Nephron (organoid): ENCODE results near the gene DIPK1C.
A peak's percentile ranks its signal among the peaks of the same experiment; 100 is the strongest.

Experiments used
- H3K27ac Mint-ChIP-seq, 3 experiments: 2 replicates each; pipeline ENCODE4 v1.8.0; 2020; ENCODE audit warnings: mixed read lengths in 3 of 3, mild to moderate bottlenecking in 2 of 3, moderate library complexity in 1 of 3
- H3K27me3 Mint-ChIP-seq: 2 replicates; pipeline ENCODE4 v1.8.0; 2021; ENCODE audit warnings: low read depth, mild to moderate bottlenecking, moderate library complexity, mixed read lengths
- H3K36me3 Mint-ChIP-seq: 2 replicates; pipeline ENCODE4 v1.8.0; 2020; ENCODE audit warnings: low read depth, mixed read lengths
- H3K4me1 Mint-ChIP-seq: 2 replicates; pipeline ENCODE4 v1.8.0; 2020; ENCODE audit warnings: mixed read lengths
- H3K4me3 Mint-ChIP-seq, 3 experiments: 2 replicates each; pipeline ENCODE4 v1.8.0; 2020; ENCODE audit warnings: mild to moderate bottlenecking in 3 of 3, mixed read lengths in 3 of 3, moderate library complexity in 2 of 3
- H3K9me3 Mint-ChIP-seq: 2 replicates; pipeline ENCODE4 v1.8.0; 2020; ENCODE audit warnings: mixed read lengths
- TF ChIP-seq, protein P1 (sequence below), 3 experiments: fragments of 200-600 bp; sonication (generic); IDR thresholded peaks; one replicate each; pipeline ENCODE4 v1.5.0; 2021; ENCODE audit warnings: antibody characterized with exemption in 3 of 3; ENCODE audit not compliant: unreplicated experiment in 3 of 3

The DIPK1C gene

DNA sequence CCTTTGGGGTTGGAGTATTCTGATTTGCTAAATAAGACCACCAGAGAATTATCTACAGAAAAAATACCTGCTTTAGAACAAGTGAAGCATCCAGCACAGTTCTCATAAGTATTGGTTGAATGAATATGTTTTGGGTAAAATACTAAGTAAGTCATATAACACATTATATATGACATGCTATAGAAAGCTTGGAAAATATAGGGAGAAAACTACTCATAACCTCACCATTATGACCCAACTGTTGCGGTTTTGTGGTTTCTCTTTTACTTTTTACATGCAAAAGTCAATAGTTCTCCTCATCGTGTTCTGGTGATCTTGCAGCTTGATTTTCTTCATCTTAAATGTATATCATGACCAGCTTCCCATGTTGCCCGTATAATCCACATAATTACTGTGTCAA, 66.2 kb downstream of the DIPK1C start:
- Mint-ChIP-seq H3K27me3 (peaks cover 21% of the 10 kb centered on the region), H3K4me1 (peaks cover 49% of the 10 kb centered on the region), H3K27ac (no peak overlapping the region), H3K4me3 (no peak overlapping the region), H3K36me3 (no peaks in the 10 kb centered on the region), H3K9me3 (no peaks in the 10 kb centered on the region)
- TF ChIP-seq, protein P1, sequence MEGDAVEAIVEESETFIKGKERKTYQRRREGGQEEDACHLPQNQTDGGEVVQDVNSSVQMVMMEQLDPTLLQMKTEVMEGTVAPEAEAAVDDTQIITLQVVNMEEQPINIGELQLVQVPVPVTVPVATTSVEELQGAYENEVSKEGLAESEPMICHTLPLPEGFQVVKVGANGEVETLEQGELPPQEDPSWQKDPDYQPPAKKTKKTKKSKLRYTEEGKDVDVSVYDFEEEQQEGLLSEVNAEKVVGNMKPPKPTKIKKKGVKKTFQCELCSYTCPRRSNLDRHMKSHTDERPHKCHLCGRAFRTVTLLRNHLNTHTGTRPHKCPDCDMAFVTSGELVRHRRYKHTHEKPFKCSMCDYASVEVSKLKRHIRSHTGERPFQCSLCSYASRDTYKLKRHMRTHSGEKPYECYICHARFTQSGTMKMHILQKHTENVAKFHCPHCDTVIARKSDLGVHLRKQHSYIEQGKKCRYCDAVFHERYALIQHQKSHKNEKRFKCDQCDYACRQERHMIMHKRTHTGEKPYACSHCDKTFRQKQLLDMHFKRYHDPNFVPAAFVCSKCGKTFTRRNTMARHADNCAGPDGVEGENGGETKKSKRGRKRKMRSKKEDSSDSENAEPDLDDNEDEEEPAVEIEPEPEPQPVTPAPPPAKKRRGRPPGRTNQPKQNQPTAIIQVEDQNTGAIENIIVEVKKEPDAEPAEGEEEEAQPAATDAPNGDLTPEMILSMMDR (IDR thresholded peaks at IDR 0.05; ENCODE audit: unreplicated experiment in 3 of 3) = no peak

DNA sequence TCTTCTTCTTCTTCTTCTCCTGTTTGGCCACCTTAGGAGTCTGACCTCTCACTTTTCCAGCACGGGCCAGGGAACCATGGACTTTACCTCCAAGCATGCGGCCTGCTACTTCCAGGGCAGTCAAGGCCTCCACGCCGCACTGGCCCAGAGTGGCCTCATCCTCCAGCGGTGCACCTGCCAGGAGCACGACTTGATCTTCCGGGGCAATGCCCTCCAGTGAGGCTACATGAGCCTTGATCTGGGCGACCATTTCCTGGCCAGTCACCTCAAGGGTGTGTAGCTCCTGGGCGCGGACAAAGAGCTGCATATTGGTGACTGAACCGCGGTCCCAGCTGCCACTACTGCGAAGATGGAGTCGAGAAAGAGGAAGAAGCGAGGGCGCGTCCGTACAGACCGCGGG, 67.1 kb downstream of the DIPK1C start:
- TF ChIP-seq, protein P1 (IDR thresholded peaks at IDR 0.05; ENCODE audit: unreplicated experiment in 3 of 3) = no peak
- Mint-ChIP-seq H3K36me3 (no peaks in the 10 kb centered on the region), H3K9me3 (no peaks in the 10 kb centered on the region), H3K27ac (peak overlapping the region in 1 of 3 experiments; percentile 8), H3K27me3 (peaks cover 17% of the 10 kb centered on the region), H3K4me1 (peaks cover 47% of the 10 kb centered on the region), H3K4me3 (no peak overlapping the region)

DNA sequence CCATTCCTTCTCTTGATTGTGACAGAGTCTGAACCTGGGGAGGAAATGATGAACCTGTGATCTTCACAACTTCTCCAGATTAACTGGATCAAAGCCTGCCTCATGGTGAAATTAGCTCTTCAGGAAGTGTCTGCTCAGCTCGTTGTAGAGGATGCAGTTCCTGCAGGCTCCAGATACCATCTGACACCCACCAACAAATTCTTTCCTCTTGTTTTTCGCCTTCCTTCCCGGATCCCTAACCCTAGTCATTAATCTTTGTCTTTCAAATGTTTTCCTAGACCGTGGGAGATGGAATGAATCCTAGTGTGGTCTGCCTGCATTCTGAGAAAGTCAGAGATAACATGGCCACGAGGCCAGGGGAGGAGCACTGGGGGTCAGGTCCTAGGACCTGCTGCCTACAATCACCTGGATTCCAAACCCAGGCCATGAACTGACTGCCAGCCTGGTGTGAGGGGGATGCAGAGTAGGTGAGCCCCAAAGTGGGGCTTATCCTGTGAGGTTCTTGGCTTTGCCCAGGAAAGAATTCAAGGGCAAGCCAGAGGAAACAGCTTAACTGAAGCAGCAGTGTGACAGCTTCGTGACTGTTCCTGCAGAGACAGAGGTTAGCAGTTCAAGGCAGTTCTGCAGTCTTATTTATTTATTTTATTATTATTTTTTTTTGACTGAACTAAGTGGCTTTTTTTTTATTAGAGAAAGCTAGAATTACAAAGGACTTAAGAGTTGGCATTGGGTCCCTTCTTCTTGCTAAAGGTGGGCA, 67.8 kb downstream of the DIPK1C start:
- TF ChIP-seq, protein P1 (IDR thresholded peaks at IDR 0.05; ENCODE audit: unreplicated experiment in 3 of 3) = no peak
- H3K9me3 Mint-ChIP-seq = no peaks in the 10 kb centered on the region

DNA sequence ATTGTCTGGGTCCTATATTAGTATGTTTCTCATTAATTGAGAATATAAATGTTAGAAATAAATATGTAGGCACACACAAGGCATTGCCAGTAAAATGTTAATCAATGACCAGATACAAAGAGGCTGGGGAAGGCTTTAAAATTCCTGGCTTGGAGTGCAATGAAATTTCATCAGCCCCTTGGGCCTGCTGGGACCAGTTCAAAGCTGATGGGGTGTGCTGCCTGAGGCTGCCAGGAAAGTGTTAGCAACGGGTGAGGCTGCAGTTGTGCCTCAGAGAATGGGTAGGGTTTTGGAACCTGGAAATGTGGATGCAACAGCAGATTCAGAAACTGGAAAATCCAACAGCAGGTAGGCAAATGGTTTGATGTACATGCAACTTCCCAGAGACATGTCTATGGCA, 68.9 kb downstream of the DIPK1C start:
- TF ChIP-seq, protein P1 (IDR thresholded peaks at IDR 0.05; ENCODE audit: unreplicated experiment in 3 of 3) = no peak
- no peaks in the 10 kb centered on the region for H3K36me3 Mint-ChIP-seq
- no peak overlapping the region for H3K4me3 Mint-ChIP-seq
- H3K27ac Mint-ChIP-seq = peak overlapping the region; percentile 43 to 61 (median 60)
- H3K4me1 Mint-ChIP-seq = peaks cover 41% of the 10 kb centered on the region
- H3K27me3 Mint-ChIP-seq = peaks cover 4% of the 10 kb centered on the region
- H3K9me3 Mint-ChIP-seq = no peaks in the 10 kb centered on the region

More for the DNA sequence above, 67.8 kb downstream of the DIPK1C start:
- H3K36me3 Mint-ChIP-seq = no peaks in the 10 kb centered on the region
- H3K4me3 Mint-ChIP-seq = no peak overlapping the region
- peaks cover 46% of the 10 kb centered on the region for H3K4me1 Mint-ChIP-seq
- peaks cover 14% of the 10 kb centered on the region for H3K27me3 Mint-ChIP-seq
- H3K27ac Mint-ChIP-seq = peak overlapping the region; percentile 71 to 82 (median 76)

DNA sequence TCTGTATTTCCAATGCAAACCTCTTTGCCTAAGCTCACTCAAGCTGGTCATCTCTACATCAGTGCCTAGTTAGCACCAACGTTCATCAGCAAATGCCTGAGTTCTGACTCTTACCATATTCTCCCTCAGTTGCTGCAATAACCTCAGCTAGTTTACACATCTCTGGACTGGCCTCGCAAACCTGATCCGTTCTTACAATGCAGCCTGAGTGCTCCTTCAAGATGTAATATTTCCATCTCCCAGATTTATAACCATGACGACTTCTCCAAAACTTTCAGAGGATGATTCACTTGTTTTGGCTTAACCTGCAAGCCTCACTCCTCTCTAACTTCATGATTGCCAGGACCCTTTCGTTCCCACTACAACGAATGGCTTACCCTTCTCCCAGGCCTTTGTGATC, 69.7 kb downstream of the DIPK1C start:
- Mint-ChIP-seq H3K36me3 (no peaks in the 10 kb centered on the region), H3K27me3 (no peaks in the 10 kb centered on the region), H3K27ac (peak overlapping the region; percentile 15 to 43 (median 40)), H3K4me1 (peaks cover 39% of the 10 kb centered on the region), H3K4me3 (no peak overlapping the region), H3K9me3 (no peaks in the 10 kb centered on the region)
- TF ChIP-seq, protein P1 (IDR thresholded peaks at IDR 0.05; ENCODE audit: unreplicated experiment in 3 of 3) = no peak
